ENCODE data around the gene CHD5. TPM values are rescaled to one million over a fixed set of nuclear protein-coding genes. Genes with fewer than 3 reads are reported as not detected.

Gene CHD5
- total RNA-seq, 1 donor from 2014 or later: 4.9 TPM

GRCh38 chr1:6180707-6181311, 688 bp upstream of the CHD5 start:
- Mint-ChIP-seq H3K9me3 (no peaks in the 10 kb centered on the region), H3K27me3 (ENCODE audit: low read depth) (peaks cover 19% of the 10 kb centered on the region), H3K4me3 (peak overlapping the region; percentile 66), H3K27ac (peak overlapping the region; percentile 50), H3K4me1 (peaks cover 34% of the 10 kb centered on the region), H3K36me3 (peaks cover 1% of the 10 kb centered on the region)
- no peak for TF ChIP-seq CTCF (IDR thresholded peaks at IDR 0.05; ENCODE audit: unreplicated experiment)
- no peak for DNase-seq (ENCODE audit: low spot score in 2 of 2, unreplicated experiment in 2 of 2)

- no peak for DNase-seq (ENCODE audit: low spot score in 2 of 2, unreplicated experiment in 2 of 2)
- Mint-ChIP-seq H3K27ac (no peak overlapping the region), H3K36me3 (no peaks in the 10 kb centered on the region), H3K9me3 (no peaks in the 10 kb centered on the region), H3K4me1 (peaks cover 23% of the 10 kb centered on the region), H3K27me3 (ENCODE audit: low read depth) (peaks cover 19% of the 10 kb centered on the region), H3K4me3 (no peak overlapping the region)
- TF ChIP-seq CTCF (IDR thresholded peaks at IDR 0.05; ENCODE audit: unreplicated experiment): no peak
Observed at GRCh38 chr1:6179564-6180175, 451 bp downstream of the CHD5 start.

- Mint-ChIP-seq H3K27ac (no peak overlapping the region), H3K4me3 (peak overlapping the region; percentile 61), H3K36me3 (no peaks in the 10 kb centered on the region), H3K4me1 (peaks cover 23% of the 10 kb centered on the region), H3K9me3 (no peaks in the 10 kb centered on the region), H3K27me3 (ENCODE audit: low read depth) (peaks cover 19% of the 10 kb centered on the region)
- no peak for DNase-seq (ENCODE audit: low spot score in 2 of 2, unreplicated experiment in 2 of 2)
- no peak for TF ChIP-seq CTCF (IDR thresholded peaks at IDR 0.05; ENCODE audit: unreplicated experiment)
Observed at GRCh38 chr1:6178751-6179563, 1.2 kb downstream of the CHD5 start.

- Mint-ChIP-seq H3K36me3 (no peaks in the 10 kb centered on the region), H3K27me3 (ENCODE audit: low read depth) (peaks cover 17% of the 10 kb centered on the region), H3K27ac (no peak overlapping the region), H3K4me1 (peaks cover 23% of the 10 kb centered on the region), H3K4me3 (peak overlapping the region; percentile 9), H3K9me3 (no peaks in the 10 kb centered on the region)
- no peak for TF ChIP-seq CTCF (IDR thresholded peaks at IDR 0.05; ENCODE audit: unreplicated experiment)
- no peak for DNase-seq (ENCODE audit: low spot score in 2 of 2, unreplicated experiment in 2 of 2)
Observed at GRCh38 chr1:6177681-6178380, 2.3 kb downstream of the CHD5 start.

GRCh38 chr1:6176779-6177178, 3.3 kb downstream of the CHD5 start:
- H3K4me3 Mint-ChIP-seq: no peak overlapping the region
- DNase-seq (ENCODE audit: low spot score in 2 of 2, unreplicated experiment in 2 of 2): no peak
- peaks cover 22% of the 10 kb centered on the region for H3K4me1 Mint-ChIP-seq
- no peaks in the 10 kb centered on the region for H3K36me3 Mint-ChIP-seq
- TF ChIP-seq CTCF (IDR thresholded peaks at IDR 0.05; ENCODE audit: unreplicated experiment): no peak
- H3K9me3 Mint-ChIP-seq: no peaks in the 10 kb centered on the region
- peaks cover 12% of the 10 kb centered on the region for H3K27me3 Mint-ChIP-seq (ENCODE audit: low read depth)
- H3K27ac Mint-ChIP-seq: no peak overlapping the region

Data from mesothelial cell of epicardium (in vitro differentiated cells).